CD14-positive monocyte (primary cell): ENCODE measurements around the gene TIAM1. TPM values are rescaled to one million over a fixed set of nuclear protein-coding genes. Genes with fewer than 3 reads are reported as not detected.

Experiments
- DNase-seq, 3 donors: peaks; one replicate each; pipeline ENCODE4 v3.0.0-alpha.2; 2011 to 2022
- H2AFZ ChIP-seq: 2 replicates; pipeline ENCODE4 v1.6.0; 2012; ENCODE audit warnings: mild to moderate bottlenecking, low read depth, low read length, inconsistent platforms; ENCODE audit not compliant: insufficient read depth, poor library complexity, severe bottlenecking
- H3K27ac ChIP-seq, 2 donors: 1 replicate in 1 of 2; 2 replicates in 1 of 2; pipeline ENCODE4 v1.5.1; 2012 to 2013; ENCODE audit warnings: low read length in 2 of 2, control low read depth in 1 of 2, inconsistent platforms in 1 of 2, low read depth in 1 of 2, mild to moderate bottlenecking in 1 of 2
- H3K27me3 ChIP-seq, 2 donors: one replicate each; pipeline versions ENCODE4 v1.6.0 to v1.6.1; 2011 to 2013; ENCODE audit warnings: low read length in 2 of 2; ENCODE audit not compliant: control insufficient read depth in 2 of 2, insufficient read depth in 2 of 2
- H3K36me3 ChIP-seq, 2 donors: replicated peaks in 1 of 2; 1 replicate in 1 of 2; 2 replicates in 1 of 2; pipeline versions ENCODE4 v1.5.1 to v1.6.1; 2012 to 2013; ENCODE audit warnings: low read length in 2 of 2, control low read depth in 1 of 2, inconsistent platforms in 1 of 2, mild to moderate bottlenecking in 1 of 2; ENCODE audit not compliant: insufficient read depth in 2 of 2, control insufficient read depth in 1 of 2
- H3K4me1 ChIP-seq, 2 donors: 1 replicate in 1 of 2; 2 replicates in 1 of 2; pipeline versions ENCODE4 v1.5.1 to v1.6.1; 2012 to 2013; ENCODE audit warnings: low read length in 2 of 2, control low read depth in 1 of 2, inconsistent platforms in 1 of 2, mild to moderate bottlenecking in 1 of 2, moderate library complexity in 1 of 2; ENCODE audit not compliant: insufficient read depth in 2 of 2, control insufficient read depth in 1 of 2
- H3K4me2 ChIP-seq: replicated peaks from 2 replicates; pipeline ENCODE3; 2012; ENCODE audit warnings: low read length, moderate library complexity, mild to moderate bottlenecking; ENCODE audit not compliant: poor library complexity, severe bottlenecking; ENCODE audit errors: extremely low read depth
- H3K4me3 ChIP-seq, 3 experiments: fragments of 200-600 bp in 1 of 3; sonication (generic) in 1 of 3; replicated peaks in 1 of 3; 1 replicate in 2 of 3; 2 replicates in 1 of 3; pipeline ENCODE4 v1.5.1; 2011 to 2013; ENCODE audit warnings: low read length in 3 of 3, mild to moderate bottlenecking in 3 of 3, control low read depth in 2 of 3, low read depth in 2 of 3, inconsistent platforms in 1 of 3, moderate library complexity in 1 of 3
- H3K79me2 ChIP-seq: 2 replicates; pipeline ENCODE4 v1.6.0; 2012; ENCODE audit warnings: mild to moderate bottlenecking, control low read depth, inconsistent platforms, low read length, moderate library complexity; ENCODE audit not compliant: insufficient read depth
- H3K9ac ChIP-seq: 2 replicates; pipeline ENCODE4 v1.6.0; 2017; ENCODE audit warnings: low read length, mild to moderate bottlenecking; ENCODE audit not compliant: insufficient read depth, poor library complexity, severe bottlenecking
- H3K9me3 ChIP-seq, 2 donors: replicated peaks in 1 of 2; 1 replicate in 1 of 2; 2 replicates in 1 of 2; pipeline versions ENCODE4 v1.5.1 to v1.6.1; 2012 to 2013; ENCODE audit warnings: low read length in 2 of 2, control low read depth in 1 of 2; ENCODE audit not compliant: control insufficient read depth in 1 of 2, insufficient read depth in 1 of 2
- H4K20me1 ChIP-seq: 2 replicates; pipeline ENCODE4 v1.6.0; 2012; ENCODE audit warnings: mild to moderate bottlenecking, low read length, control low read depth, moderate library complexity; ENCODE audit not compliant: insufficient read depth
- H3K27ac Mint-ChIP-seq, 7 donors: one replicate each; pipeline ENCODE4 v1.8.0; 2020; ENCODE audit warnings: mild to moderate bottlenecking in 7 of 7, mixed read lengths in 7 of 7, moderate library complexity in 6 of 7, inconsistent platforms in 2 of 7
- H3K27me3 Mint-ChIP-seq, 3 donors: one replicate each; pipeline ENCODE4 v1.8.0; 2021 to 2022; ENCODE audit warnings: low read depth in 3 of 3, mild to moderate bottlenecking in 3 of 3, mixed read lengths in 3 of 3, moderate library complexity in 3 of 3, inconsistent platforms in 1 of 3
- H3K36me3 Mint-ChIP-seq, 2 donors: one replicate each; pipeline ENCODE4 v1.8.0; 2020; ENCODE audit warnings: mixed read lengths in 2 of 2, inconsistent platforms in 1 of 2, mild to moderate bottlenecking in 1 of 2
- H3K4me1 Mint-ChIP-seq: one replicate; pipeline ENCODE4 v1.8.0; 2020; ENCODE audit warnings: mild to moderate bottlenecking, mixed read lengths
- H3K4me3 Mint-ChIP-seq, 2 donors: one replicate each; pipeline ENCODE4 v1.8.0; 2020; ENCODE audit warnings: mild to moderate bottlenecking in 2 of 2, mixed read lengths in 2 of 2, moderate library complexity in 1 of 2
- H3K9me3 Mint-ChIP-seq, 7 donors: one replicate each; pipeline ENCODE4 v1.8.0; 2020 to 2022; ENCODE audit warnings: mixed read lengths in 7 of 7, mild to moderate bottlenecking in 6 of 7, moderate library complexity in 6 of 7, inconsistent platforms in 2 of 7
- CTCF ChIP-seq: fragments of 200-600 bp; IDR thresholded peaks from one replicate; pipeline ENCODE4 v1.8.0; 2022; ENCODE audit warnings: antibody characterized with exemption, mild to moderate bottlenecking
- WGBS: methylation state at CpG from one replicate; pipeline ENCODE4 v1.1.5; 2013; ENCODE audit warnings: missing lambda C conversion rate; ENCODE audit not compliant: insufficient coverage; 5-methylcytosine and 5-hydroxymethylcytosine counted together
- intact Hi-C, 2 donors: fragments of 100-400 bp; cut with micrococcal nuclease; formaldehyde crosslinking; loops; one replicate each; pipeline versions ENCODE4 v1.15.0 to v1.15.1; 2023
- polyA plus RNA-seq, 3 donors: library from polyadenylated mRNA; depleted of rRNA in 1 of 3; unstranded in 2 of 3; stranded (reverse) in 1 of 3; fragments of 300-500 nt in 2 of 3; fragments of >200 nt in 1 of 3; fragmentation: Illumina TruSeq in 2 of 3; gene quantifications; 1 replicate in 2 of 3; 2 replicates in 1 of 3; pipeline ENCODE4 v1.2.3, GENCODE V29; 2012 to 2021

The TIAM1 gene
- polyA plus RNA-seq, 3 donors: 17.7 to 55.0 (median 45.3) TPM

GRCh38 chr21:31225713-31226112 lies 118.3 kb downstream of the TIAM1 start:
- H3K36me3 ChIP-seq: peaks cover 18 to 77% of the 10 kb centered on the region in 2 donors
- Mint-ChIP-seq H3K36me3 (peaks cover 56 to 89% of the 10 kb centered on the region in 2 donors), H3K27ac (no peak overlapping the region), H3K27me3 (peaks cover 0 to 3% (median 0%) of the 10 kb centered on the region in 3 donors), H3K4me1 (peaks cover 20% of the 10 kb centered on the region), H3K4me3 (no peak overlapping the region), H3K9me3 (peaks cover 0 to 6% (median 0%) of the 10 kb centered on the region in 7 donors)
- WGBS: 96% methylated on average over 11 of the region's 11 CpGs
- intact Hi-C loops: no loop called here
- H3K4me3 ChIP-seq: no peak overlapping the region
- H3K27ac ChIP-seq: no peak overlapping the region
- no peak for TF ChIP-seq CTCF
- DNase-seq: no peak
- H3K4me2 ChIP-seq: no peak overlapping the region
- H3K9ac ChIP-seq: no peak overlapping the region
- no peaks in the 10 kb centered on the region for H3K27me3 ChIP-seq
- H4K20me1 ChIP-seq: peaks cover 48% of the 10 kb centered on the region
- no peak overlapping the region for H2AFZ ChIP-seq
- no peaks in the 10 kb centered on the region for H3K9me3 ChIP-seq
- H3K79me2 ChIP-seq: no peaks in the 10 kb centered on the region
- H3K4me1 ChIP-seq: peaks cover 10 to 15% of the 10 kb centered on the region in 2 donors

- H3K4me3 ChIP-seq: no peak overlapping the region
- Mint-ChIP-seq H3K4me1 (peaks cover 19% of the 10 kb centered on the region), H3K36me3 (peaks cover 58 to 85% of the 10 kb centered on the region in 2 donors), H3K4me3 (no peak overlapping the region), H3K27ac (no peak overlapping the region), H3K9me3 (peaks cover 0 to 2% (median 0%) of the 10 kb centered on the region in 7 donors), H3K27me3 (peaks cover 0 to 2% (median 0%) of the 10 kb centered on the region in 3 donors)
- H3K79me2 ChIP-seq: no peaks in the 10 kb centered on the region
- H4K20me1 ChIP-seq: peaks cover 48% of the 10 kb centered on the region
- H3K9me3 ChIP-seq: no peaks in the 10 kb centered on the region
- H3K4me1 ChIP-seq: peaks cover 20 to 26% of the 10 kb centered on the region in 2 donors
- no peaks in the 10 kb centered on the region for H3K27me3 ChIP-seq
- DNase-seq: no peak
- WGBS: no CpG with 5 or more reads among the region's 6 CpGs
- H3K9ac ChIP-seq: no peak overlapping the region
- no peak overlapping the region for H2AFZ ChIP-seq
- no peak overlapping the region for H3K4me2 ChIP-seq
- no peak for TF ChIP-seq CTCF
- no peak overlapping the region for H3K27ac ChIP-seq
- peaks cover 23 to 90% of the 10 kb centered on the region in 2 donors for H3K36me3 ChIP-seq
- intact Hi-C loops: no loop called here
Measured at GRCh38 chr21:31222142-31222541, 121.9 kb downstream of the TIAM1 start.
